Measurements from ENCODE around the gene NT5DC2.
A peak's percentile ranks its signal among the peaks of the same experiment; 100 is the strongest.

NT5DC2 gene

DNA sequence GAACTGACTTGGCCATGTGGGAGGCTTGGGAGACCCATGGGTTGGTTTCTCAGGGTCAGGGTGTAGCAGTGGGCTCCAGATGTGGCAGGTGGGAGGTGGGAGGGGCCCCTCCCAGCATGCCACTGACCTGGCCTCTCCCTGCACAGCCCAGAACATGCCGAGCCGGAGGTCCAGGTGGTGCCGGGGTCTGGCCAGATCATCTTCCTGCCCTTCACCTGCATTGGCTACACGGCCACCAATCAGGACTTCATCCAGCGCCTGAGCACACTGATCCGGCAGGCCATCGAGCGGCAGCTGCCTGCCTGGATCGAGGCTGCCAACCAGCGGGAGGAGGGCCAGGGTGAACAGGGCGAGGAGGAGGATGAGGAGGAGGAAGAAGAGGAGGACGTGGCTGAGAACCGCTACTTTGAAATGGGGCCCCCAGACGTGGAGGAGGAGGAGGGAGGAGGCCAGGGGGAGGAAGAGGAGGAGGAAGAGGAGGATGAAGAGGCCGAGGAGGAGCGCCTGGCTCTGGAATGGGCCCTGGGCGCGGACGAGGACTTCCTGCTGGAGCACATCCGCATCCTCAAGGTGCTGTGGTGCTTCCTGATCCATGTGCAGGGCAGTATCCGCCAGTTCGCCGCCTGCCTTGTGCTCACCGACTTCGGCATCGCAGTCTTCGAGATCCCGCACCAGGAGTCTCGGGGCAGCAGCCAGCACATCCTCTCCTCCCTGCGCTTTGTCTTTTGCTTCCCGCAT is 46.4 kb downstream of the NT5DC2 start:
- TF ChIP-seq, protein P1, sequence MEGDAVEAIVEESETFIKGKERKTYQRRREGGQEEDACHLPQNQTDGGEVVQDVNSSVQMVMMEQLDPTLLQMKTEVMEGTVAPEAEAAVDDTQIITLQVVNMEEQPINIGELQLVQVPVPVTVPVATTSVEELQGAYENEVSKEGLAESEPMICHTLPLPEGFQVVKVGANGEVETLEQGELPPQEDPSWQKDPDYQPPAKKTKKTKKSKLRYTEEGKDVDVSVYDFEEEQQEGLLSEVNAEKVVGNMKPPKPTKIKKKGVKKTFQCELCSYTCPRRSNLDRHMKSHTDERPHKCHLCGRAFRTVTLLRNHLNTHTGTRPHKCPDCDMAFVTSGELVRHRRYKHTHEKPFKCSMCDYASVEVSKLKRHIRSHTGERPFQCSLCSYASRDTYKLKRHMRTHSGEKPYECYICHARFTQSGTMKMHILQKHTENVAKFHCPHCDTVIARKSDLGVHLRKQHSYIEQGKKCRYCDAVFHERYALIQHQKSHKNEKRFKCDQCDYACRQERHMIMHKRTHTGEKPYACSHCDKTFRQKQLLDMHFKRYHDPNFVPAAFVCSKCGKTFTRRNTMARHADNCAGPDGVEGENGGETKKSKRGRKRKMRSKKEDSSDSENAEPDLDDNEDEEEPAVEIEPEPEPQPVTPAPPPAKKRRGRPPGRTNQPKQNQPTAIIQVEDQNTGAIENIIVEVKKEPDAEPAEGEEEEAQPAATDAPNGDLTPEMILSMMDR (IDR thresholded peaks at IDR 0.05; ENCODE audit: low read depth, low read length, missing control alignments), result no peak
- in situ Hi-C loops (cut with HindIII; ENCODE audit: low pct_ligation_motif_present, low sequenced_read_pairs), result no loop called here
- Histone ChIP-seq H3K4me3 (ENCODE audit: low read depth, low read length) (no peak overlapping the region), H3K27ac (no peak overlapping the region), H3K27me3 (replicated peaks) (no peaks in the 10 kb centered on the region), H3K36me3 (replicated peaks) (peaks cover 59% of the 10 kb centered on the region)
- DNase-seq, result no peak

DNA sequence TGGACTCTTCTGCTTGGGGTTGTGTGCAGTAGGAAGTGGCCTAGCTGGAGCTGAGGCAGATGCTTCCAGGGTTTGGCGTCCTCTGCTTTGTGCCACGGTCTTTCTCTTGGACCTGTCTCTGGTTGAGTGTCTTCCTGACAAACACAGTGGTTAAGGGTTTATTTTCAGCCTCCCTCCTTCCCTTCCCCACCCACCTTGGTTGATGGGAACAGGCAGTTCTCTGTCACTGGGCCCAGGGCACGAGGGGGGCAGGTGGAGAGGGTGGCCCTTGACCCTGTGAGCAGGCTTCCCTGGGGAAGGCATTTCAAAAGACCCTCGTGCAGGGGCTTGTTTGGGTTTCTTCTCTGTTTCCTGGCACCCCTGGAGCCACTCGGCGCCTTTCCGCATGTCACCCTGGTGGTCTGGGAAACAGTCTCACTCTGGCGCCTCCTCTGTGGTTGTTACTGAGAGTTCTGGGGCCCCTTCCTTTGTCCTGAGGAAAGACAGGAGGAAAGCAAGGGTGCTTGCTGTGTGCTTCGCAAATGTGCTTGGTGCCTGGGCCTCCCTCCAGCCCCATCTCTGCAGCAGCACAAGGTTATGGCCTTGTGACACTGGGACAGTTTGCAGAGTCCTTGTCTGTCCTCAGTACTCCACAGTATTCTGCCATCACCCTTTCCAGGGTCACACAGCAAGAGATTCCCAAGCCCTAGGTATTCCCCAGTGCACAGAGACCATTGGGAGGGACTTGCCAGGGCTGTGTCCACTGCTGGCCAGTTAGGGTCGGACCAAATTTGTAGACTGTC is 48.8 kb downstream of the NT5DC2 start:
- no peak for DNase-seq
- H3K36me3 ChIP-seq (replicated peaks), result peaks cover 59% of the 10 kb centered on the region
- in situ Hi-C loops (cut with HindIII; ENCODE audit: low pct_ligation_motif_present, low sequenced_read_pairs), result no loop called here
- H3K27me3 ChIP-seq (replicated peaks), result no peaks in the 10 kb centered on the region
- H3K4me3 ChIP-seq (ENCODE audit: low read depth, low read length), result no peak overlapping the region
- TF ChIP-seq, protein P1 (IDR thresholded peaks at IDR 0.05; ENCODE audit: low read depth, low read length, missing control alignments), result no peak
- H3K27ac ChIP-seq, result no peak overlapping the region

DNA sequence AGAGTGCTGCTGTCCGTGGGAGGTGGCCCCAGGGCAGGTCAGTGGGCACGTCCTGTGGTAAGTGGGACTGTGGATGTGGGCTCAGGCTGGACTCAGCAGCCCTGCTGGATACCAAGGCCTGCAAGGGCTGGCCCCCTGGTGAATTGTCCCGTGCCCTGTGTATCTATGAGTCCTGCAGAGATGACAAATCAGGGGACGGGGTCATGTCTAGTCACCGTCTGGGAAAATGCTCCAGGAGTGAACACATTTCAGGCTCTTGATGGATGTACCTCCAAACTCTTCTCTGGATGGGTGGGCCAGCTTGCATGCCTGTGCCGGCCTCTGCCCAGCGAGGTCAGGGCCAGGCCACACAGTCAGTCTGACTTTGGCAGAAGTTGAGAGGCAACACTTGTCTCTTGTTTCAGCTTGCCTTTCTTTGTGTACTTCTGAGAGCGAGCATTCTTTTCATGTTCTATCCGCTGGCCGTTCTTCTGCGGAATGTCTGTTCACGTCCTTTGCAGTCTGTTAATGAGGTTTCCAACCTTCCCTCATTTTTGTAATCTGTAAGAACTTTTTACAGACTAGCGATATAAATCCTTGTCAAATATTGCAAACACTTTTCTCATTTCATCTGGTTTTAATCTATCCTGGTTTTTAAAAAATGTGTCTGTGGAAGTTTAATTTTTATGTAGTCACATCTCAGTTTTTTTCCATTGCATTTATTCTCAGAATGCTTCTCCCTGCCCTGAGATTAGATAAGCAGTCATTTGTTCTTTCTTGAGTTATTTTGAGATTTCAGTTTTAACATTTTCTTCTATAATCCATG is 49.9 kb downstream of the NT5DC2 start:
- TF ChIP-seq, protein P1 (IDR thresholded peaks at IDR 0.05; ENCODE audit: low read depth, low read length, missing control alignments), result no peak
- peaks cover 59% of the 10 kb centered on the region for H3K36me3 ChIP-seq (replicated peaks)
- no peak overlapping the region for H3K27ac ChIP-seq
- DNase-seq, result peak; percentile 47
- in situ Hi-C loops (cut with HindIII; ENCODE audit: low pct_ligation_motif_present, low sequenced_read_pairs), result no loop called here
- H3K4me3 ChIP-seq (ENCODE audit: low read depth, low read length), result no peak overlapping the region
- no peaks in the 10 kb centered on the region for H3K27me3 ChIP-seq (replicated peaks)

GRCh38 chr3:52483081-52483480 is 50.6 kb downstream of the NT5DC2 start:
- H3K27me3 ChIP-seq (replicated peaks), result no peaks in the 10 kb centered on the region
- no peak overlapping the region for H3K27ac ChIP-seq
- peaks cover 58% of the 10 kb centered on the region for H3K36me3 ChIP-seq (replicated peaks)
- TF ChIP-seq, protein P1 (IDR thresholded peaks at IDR 0.05; ENCODE audit: low read depth, low read length, missing control alignments), result no peak
- no peak overlapping the region for H3K4me3 ChIP-seq (ENCODE audit: low read depth, low read length)
- in situ Hi-C loops (cut with HindIII; ENCODE audit: low pct_ligation_motif_present, low sequenced_read_pairs), result no loop called here
- DNase-seq, result no peak

DNA sequence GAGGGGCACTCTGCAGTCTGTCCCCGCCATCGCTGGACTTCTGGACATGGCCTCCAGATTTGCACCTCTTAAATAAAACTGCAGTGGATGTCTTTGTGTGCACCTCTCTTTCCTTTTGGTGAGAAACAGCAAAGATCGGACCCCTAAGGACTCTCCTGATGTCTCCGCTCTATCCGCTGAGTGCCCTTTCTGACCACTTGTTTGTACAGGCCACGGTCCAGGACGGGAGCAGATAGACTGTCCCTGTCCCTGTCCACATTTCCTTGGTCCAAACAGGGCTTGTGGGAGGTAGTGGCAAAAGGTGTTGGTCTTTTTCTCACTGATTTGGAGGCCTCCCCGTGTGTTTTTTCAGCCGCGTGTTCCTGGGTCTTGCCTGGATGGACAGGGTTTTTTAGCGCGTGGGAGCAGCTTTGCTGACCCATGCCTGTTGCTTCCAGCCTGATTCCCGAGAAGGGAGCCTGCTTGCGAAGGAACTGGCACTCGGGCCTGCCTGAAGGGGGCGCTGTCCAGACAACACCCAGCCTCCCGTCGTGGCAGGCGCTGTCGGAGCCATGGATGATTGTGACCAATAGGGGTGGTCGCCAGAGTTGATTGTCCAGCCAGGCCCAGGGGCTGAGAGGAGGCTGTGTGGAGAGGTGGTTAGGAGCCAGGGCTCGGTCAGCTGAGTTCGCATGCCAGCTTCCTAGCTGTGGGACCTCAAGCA is 51.7 kb downstream of the NT5DC2 start:
- DNase-seq, result no peak
- in situ Hi-C loops (cut with HindIII; ENCODE audit: low pct_ligation_motif_present, low sequenced_read_pairs), result no loop called here
- H3K27me3 ChIP-seq (replicated peaks), result no peaks in the 10 kb centered on the region
- H3K27ac ChIP-seq, result no peak overlapping the region
- H3K36me3 ChIP-seq (replicated peaks), result peaks cover 58% of the 10 kb centered on the region
- H3K4me3 ChIP-seq (ENCODE audit: low read depth, low read length), result no peak overlapping the region
- TF ChIP-seq, protein P1 (IDR thresholded peaks at IDR 0.05; ENCODE audit: low read depth, low read length, missing control alignments), result peak; percentile 66
